C4-2B (cell line): ENCODE measurements around the gene PTPRR.

ENCODE experiments used
- H3K27ac ChIP-seq: fragments of 450-650 bp; 2 replicates; pipeline ENCODE4 v1.5.1; 2017
- ZFX ChIP-seq: fragments of 450-650 bp; IDR thresholded peaks from 2 replicates; pipeline ENCODE4 v1.6.1; 2017
- TF ChIP-seq, protein P1 (sequence below): fragments of 450-650 bp; conservative IDR thresholded peaks from 2 replicates; pipeline ENCODE4 v1.5.1; 2017; ENCODE audit warnings: mild to moderate bottlenecking

The PTPRR gene

DNA sequence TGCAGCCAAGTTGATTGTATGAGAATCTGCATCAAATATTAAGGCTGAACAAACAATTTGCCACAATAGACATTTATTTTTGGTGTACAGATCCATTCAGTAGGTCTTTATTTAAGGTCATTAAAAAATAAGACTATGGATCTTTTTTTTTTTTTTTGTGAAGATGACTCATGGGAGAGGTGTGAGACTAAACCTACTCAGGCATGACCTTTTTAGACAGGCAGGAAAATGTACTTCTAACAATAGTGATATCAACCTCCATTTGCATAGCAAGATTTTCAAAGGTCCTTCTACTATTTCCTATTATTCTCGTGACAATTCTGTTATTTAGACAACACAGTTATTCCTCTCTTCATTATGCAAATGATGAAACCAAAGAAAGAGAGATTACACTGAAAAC, 39.9 kb upstream of the PTPRR start:
- TF ChIP-seq, protein P1, sequence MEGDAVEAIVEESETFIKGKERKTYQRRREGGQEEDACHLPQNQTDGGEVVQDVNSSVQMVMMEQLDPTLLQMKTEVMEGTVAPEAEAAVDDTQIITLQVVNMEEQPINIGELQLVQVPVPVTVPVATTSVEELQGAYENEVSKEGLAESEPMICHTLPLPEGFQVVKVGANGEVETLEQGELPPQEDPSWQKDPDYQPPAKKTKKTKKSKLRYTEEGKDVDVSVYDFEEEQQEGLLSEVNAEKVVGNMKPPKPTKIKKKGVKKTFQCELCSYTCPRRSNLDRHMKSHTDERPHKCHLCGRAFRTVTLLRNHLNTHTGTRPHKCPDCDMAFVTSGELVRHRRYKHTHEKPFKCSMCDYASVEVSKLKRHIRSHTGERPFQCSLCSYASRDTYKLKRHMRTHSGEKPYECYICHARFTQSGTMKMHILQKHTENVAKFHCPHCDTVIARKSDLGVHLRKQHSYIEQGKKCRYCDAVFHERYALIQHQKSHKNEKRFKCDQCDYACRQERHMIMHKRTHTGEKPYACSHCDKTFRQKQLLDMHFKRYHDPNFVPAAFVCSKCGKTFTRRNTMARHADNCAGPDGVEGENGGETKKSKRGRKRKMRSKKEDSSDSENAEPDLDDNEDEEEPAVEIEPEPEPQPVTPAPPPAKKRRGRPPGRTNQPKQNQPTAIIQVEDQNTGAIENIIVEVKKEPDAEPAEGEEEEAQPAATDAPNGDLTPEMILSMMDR, result no peak
- no peak for TF ChIP-seq ZFX
- no peak overlapping the region for H3K27ac ChIP-seq

DNA sequence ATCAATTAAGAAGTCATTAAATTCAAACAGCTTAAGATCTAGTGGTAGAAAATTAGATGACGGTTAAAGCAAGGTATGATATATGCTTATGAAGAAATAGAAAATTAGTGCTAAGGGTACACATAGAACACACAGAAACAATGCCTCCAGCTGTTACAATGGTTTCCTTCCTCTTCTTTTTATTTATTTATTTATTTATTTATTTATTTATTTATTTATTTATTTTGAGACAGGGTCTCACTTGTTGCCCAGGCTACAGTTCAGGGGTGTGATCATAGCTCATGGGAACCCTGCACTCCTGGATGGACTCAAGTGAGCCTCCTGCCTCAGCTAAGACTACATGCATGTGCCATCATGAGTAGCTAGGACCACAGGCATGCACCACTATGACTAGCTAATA, 34.9 kb upstream of the PTPRR start:
- TF ChIP-seq ZFX, result no peak
- TF ChIP-seq, protein P1, result no peak
- no peak overlapping the region for H3K27ac ChIP-seq

DNA sequence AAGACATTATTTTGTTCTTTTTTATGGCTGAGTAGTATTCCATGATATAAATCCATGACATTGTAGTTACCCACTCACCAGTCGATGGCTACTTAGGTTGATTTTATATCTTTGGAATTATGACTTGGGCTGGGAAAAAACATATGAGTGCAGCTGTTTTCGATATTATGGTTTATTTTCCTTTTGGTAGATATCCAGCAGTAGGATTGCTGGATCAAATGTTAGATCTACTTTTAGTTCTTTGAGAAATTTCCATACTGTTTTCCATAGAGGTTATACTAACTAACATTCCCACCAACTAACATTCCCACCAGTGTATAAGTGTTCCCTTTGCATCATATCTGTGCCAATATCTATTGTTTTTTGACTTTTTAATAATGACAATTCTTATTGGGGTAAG, 29.9 kb upstream of the PTPRR start:
- H3K27ac ChIP-seq, result no peak overlapping the region
- TF ChIP-seq, protein P1, result no peak
- TF ChIP-seq ZFX, result no peak

DNA sequence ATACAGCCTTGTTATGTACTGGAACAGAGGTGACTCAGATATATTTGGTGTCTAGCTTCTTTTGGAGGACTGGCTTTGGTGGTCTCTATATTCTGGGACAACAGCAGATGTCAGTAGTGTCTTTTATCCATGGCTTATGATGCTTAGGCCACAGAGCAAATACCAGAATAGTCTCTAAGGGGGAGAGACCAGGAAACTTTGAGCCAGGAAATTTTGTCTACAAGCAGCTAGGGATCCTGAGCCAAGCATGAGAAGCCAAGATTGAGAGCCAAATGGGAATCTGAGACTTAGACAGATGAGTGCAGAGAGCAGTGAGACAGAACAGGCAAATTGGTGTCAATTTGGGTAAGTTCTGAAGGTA, 28.4 kb upstream of the PTPRR start:
- H3K27ac ChIP-seq, result no peak overlapping the region
- TF ChIP-seq, protein P1, result no peak
- TF ChIP-seq ZFX, result no peak

DNA sequence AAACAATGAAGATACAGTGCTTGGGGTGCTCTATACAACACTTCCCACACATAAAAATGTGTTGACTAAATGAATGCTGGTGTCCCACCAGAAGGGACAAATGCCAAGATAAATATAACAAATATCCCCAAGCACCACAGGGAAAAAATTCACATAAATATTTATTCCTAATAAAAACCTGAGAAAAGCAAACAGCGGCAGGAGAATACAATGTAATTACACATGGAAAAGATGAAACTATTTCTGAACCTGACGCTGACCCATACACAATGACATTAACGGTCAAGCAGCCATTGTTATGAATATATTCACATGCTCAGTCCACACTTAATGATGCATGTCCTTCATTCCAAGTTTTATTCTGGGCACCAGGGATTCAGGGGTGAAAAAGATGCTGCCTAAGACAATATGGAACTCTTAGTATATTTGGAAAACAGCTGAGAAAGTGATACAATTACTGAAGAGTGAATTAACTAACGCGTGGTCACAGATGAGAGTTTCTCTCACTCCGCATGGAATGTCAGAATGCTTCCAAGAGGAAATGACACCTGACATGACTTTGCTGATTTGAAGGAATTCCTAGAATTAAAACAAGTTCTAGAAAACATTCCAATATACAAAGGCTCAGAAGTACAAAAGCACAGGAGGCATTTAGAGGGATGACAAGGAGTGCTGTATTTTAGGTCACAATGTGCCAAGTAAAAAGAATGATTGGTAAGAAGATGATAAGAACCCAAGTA, 27.9 kb upstream of the PTPRR start:
- no peak overlapping the region for H3K27ac ChIP-seq
- TF ChIP-seq, protein P1, result no peak
- no peak for TF ChIP-seq ZFX

DNA sequence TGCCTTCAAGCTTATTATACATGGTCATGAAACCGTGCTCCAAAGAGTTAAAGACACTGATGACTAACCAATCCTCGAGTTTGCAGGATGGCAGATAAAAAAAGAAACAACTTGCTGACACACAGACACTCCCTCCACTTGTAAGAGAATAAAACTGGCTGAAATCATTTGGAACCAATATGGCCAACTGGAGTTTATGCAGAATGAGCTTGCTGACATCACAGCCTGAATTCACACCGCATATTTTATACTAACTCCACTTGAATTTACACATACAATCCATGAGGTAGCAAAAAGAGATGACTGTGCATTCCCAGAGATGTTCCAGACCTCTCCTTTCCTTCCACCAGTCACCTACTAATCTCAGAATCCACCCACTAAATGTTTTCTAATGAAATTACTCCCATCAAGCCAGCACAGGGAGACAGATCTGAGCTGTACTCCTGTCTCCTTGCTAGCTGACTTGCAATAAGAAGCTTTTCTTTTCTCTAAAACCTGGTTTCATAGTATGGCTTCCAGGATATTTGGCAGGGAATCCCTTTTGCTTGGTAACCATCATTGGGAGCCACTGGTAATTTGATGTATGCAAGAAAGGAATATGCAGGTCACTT, 15.8 kb upstream of the PTPRR start:
- no peak overlapping the region for H3K27ac ChIP-seq
- TF ChIP-seq ZFX, result no peak
- TF ChIP-seq, protein P1, result no peak

DNA sequence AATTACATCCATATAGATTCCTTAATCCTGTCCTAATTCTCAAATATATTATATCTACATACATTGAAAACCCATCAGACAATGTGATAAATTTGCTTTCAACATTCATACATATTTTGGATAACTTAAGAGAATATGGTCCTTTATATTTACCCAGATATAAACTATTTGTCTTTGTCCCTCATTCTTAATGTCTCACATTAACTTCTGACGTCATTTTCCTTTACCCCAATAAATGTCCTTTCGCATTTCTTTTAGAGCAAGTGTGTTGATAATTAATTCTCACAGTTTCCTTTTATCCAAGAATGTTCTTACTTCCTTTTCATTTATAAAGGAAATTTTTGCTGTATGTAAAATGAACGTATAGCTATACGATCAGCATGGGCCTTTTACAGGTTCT, 12.6 kb upstream of the PTPRR start:
- H3K27ac ChIP-seq, result no peak overlapping the region
- TF ChIP-seq, protein P1, result no peak
- TF ChIP-seq ZFX, result no peak
